GM18511 (cell line): ENCODE data around the gene MAJIN.
"Not testable (repeated sequence)": the region's sequence is repeated elsewhere in the genome, so short reads cannot be mapped to it uniquely, and the experiment has no call there.

ENCODE experiments used
- ATAC-seq: cut with Tn5 transposase; IDR thresholded peaks from one replicate; pipeline ENCODE4 v1.9.1; 2021; ENCODE audit warnings: mild to moderate bottlenecking, moderate library complexity; ENCODE audit not compliant: unreplicated experiment

Gene MAJIN, protein sequence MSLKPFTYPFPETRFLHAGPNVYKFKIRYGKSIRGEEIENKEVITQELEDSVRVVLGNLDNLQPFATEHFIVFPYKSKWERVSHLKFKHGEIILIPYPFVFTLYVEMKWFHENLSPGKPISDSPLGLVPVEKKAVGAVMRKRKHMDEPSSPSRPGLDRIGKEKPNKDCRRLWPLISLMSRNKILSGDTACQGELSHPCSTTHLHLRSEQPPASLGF

GRCh38 chr11:64971421-64972233 is at the start of gene MAJIN:
Gene MAJIN (minus strand): TSS chr11:64972108. CDS start chr11:64959405, 12,703 bp downstream.
- ATAC-seq: no peak

DNA sequence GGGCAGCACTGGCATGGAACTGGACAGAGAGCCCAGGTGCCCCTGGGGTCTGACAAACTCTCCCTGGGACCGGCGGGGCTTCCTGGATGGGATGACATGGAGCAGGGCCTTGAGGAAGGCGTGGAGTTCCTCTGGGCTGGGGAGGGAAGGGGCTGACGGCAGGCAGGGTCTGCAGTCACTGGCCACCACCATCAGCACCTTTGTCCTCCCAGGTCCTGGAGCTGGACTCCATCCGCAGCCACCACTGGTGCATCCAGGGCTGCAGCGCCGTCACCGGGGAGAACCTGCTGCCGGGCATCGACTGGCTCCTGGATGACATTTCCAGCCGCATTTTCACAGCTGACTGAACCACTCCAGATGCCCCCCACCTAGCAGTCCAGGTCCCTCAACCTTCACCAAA is 49.6 kb upstream of the MAJIN start:
- no peak for ATAC-seq

- no peak for ATAC-seq
Observed at GRCh38 chr11:65021003-65021402, 49.1 kb upstream of the MAJIN start.

DNA sequence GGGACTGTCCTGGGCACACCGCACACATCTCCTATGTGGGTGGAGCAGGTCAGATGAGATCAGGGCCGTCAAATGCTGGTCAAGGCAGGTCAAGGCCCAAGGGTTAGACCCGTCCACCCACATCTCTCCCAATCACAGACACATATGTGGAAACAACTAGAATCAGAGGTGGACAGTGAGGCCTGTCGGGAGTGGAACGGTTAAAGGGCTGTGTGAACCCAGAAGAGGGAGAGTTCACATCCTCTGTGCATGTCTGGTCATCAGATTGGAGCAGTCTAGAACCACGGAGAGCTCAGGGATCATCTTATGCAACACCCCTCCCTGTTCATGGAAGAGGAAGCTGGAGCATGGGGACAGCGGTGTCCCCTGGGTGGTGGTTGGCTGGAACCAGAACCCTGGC is 47.9 kb upstream of the MAJIN start:
- ATAC-seq: no peak

DNA sequence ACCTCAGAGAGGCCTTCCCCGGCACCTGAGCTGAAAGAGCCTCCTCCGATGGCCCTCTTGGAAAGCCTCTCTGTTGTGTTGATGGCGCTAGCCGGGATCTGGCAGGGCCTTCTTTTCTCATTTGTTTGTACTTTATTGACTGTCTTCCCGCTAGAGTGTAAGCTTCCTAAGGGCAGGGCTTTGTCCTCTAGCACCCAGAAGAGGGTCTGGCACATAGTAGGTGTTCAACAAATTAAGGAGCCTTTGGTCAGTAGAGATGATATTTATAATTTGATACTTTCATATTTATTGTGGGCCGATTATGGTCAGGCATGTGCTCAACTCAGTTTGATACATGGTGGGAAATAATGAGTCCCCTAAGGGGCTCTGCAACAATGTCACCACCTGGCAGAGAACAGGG is 46.0 kb upstream of the MAJIN start:
- no peak for ATAC-seq

DNA sequence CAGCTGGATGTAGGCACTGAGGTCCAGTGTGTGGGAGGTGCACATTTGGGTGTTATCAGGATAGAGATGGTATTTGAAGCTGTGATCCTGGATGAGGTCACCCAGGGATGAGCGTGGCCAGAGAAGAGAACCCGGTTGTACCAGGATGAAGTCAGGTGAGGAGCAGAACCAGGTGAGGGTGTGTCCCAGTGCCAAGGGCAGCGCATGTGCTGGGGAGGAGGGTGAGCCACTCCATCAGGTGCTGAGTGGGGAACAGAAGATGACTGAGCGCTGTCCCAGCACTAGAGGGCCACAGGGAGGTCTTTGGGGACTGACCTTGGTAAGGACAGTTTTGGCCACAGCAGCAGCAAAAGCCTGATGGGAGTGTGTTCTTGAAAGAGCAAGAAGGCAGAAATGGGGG is 44.8 kb upstream of the MAJIN start:
- ATAC-seq: no peak

- no peak for ATAC-seq
Observed at GRCh38 chr11:65014726-65015227, 42.9 kb upstream of the MAJIN start.

DNA sequence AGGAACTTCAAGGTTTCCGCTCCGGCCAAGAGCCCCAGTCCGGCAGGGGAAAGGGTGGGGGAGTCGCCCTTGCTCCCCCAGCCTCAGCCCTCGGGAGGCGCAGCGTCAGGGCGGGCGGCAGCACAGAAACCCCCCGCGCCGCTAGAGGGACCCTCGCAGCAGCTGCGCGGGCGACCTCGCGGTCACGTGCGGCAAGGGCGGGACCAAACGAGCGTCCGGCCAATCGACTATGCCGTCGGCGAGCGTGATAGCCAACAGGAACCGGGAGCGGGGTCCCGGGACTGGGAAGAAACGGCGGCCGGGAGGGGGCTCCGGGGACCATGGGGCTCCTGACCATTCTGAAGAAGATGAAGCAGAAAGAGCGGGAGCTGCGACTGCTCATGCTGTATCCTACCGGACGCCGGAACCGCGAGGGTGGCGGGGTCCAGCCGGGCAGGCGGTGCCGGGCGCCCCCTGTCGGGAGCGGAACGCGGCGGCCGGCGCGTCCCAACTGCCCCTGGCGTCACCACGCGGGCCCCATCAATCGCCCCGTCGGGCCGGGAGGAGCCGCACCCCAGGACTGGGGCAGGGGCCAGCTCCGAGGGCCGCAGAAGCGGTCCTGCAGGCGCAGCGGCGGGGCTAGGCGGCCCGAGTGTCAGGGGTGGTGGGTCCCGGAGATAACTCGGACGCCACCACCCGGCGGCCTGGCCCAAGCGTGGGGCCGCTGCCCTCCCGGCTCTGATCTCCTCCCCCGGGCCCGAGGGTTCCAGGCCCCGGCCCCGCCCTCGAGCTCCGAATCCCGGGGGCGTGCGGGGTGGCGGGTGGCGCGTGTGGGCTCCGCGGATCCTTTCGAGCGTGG is 42.2 kb upstream of the MAJIN start, which contains the start of gene ARL2:
ARL2 (plus strand) TSS at position 273 of the 838 bp plus-strand sequence; CDS start at position 321, 48 bp downstream.
- ATAC-seq: peak; percentile 74

GRCh38 chr11:65013130-65013887 is 41.4 kb upstream of the MAJIN start:
- ATAC-seq: peak; percentile 81

DNA sequence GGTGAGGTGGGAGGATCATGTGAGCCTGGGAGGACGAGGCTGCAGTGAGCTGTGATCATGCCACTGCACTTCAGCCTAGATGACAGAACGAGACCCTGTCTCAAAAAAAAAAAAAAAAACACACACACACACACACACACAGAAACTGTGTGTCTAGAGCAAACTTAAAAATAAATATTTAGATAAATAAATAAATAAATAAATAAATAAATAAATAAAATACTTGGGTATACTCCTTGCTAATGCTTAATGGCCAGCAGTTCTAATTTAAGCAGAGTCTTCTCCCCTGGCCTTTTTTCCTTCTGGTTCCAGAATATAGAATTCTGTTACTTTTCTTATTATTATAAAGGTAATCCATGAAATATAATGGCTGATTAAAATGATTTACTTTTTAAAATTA is 37.0 kb upstream of the MAJIN start:
- no peak for ATAC-seq

GRCh38 chr11:65008016-65008415 is 36.1 kb upstream of the MAJIN start:
- ATAC-seq: no peak

GRCh38 chr11:65003968-65004367 is 32.1 kb upstream of the MAJIN start:
- not testable (repeated sequence) for ATAC-seq

DNA sequence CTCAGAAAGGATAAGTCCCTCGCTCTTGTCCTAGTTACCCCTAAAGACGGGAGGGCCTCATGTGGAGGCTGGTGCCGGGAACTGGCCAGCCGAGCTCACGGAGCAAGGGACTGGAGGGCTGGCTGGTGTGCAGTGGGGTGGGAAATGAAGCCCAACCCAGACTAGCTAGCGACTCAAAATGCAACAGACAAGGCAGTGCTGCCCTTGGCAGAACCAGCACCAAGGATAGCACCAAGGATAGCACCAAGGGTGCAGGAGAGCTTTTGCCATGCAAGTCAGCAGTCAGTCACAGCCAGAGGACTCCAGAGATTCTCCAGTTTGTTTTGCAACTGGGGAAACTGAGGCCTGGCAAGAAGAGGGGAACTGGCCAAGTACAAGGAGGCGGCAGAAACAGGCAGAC is 31.4 kb upstream of the MAJIN start:
- no peak for ATAC-seq

DNA sequence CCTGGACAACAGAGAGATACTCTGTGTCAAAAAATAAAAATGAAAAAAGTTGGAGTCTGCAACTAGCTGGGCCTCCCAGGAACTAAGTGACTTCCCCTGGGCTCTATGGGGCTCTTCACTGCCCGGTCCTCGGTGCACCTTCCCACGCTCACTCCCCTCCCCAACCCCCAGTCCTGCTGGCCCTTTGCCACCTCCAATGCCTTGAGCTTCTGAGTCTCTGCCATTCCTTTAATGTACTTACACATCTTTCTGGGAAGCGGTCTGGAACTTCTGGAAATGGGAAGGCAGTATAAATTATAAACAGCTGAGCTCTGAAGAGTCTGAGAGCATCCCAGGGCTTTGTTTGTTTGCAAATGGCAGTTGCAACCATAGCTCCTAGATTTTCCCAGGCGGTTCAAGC is 30.8 kb upstream of the MAJIN start:
- no peak for ATAC-seq

- ATAC-seq: no peak
Observed at GRCh38 chr11:64999478-64999877, 27.6 kb upstream of the MAJIN start.

DNA sequence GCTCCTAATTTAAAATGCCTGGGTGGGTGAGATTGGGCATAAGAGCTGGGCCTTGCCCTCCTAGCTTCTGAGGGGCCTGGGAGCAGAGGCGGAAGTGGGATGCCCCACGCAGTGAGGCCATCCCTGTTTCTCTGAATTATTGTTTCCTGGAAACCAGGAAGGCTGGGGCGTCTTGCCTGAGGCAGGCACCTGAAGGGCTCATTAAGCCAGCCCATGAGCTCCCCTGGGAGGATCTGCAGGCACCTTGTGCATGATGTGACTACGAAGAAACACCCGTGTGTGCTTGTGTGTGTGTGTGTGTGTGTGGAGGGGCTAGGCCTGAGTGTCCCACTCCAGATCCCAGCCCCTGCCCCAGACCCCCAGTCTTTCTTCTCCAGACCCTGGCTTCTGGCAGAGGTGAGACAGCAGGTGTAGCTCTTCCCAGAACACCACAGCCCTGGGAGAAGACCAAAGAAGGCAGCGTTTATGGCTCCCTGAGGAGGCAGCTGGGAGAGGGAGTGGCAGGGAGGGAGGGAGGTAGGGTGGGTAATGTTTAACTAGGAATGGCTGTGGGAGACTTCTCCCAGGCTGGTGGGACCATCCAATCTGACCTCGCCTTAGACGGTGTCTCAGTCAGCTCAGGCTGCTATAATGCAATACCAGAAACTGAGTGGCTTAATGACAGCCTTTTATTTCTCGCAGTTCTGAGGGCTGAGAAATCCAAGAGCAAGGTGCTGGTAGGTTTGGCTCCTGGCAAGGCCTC is 27.0 kb upstream of the MAJIN start:
- ATAC-seq: no peak

GRCh38 chr11:64998141-64998540 is 26.2 kb upstream of the MAJIN start:
- ATAC-seq: no peak

DNA sequence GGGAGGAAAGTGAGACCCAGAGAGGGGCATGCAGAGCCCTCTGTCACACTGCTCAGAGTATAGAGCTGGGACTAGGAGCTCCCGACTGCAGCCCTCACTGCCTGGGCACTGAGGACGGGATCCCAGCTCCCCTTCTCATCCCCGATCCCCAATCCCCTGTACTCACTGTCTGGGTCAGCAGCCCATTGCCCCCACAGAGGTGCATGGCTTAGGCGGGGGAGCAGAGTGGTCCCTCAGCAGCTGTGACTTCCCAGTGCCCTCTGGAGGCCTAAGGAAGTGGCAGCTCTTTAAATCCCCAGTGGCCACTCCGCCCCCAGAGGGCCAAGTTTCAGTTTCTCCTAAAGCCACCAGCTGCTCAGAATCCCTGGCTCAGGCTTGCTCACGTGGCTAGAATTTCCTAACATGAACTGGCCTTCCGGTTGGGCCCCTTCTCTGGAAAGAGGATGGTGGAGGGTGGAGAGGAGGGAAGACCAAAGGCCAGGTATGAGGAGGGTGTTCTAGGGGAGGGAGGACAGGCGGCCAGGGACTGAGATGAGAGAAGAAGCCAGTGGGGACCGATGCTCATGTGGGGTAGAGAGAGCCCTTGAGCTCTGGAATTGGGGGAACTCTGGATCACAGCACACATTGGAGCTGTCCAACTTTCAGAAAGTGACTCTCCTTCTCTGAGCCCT is 24.9 kb upstream of the MAJIN start, which contains the start of gene BATF2:
BATF2 (minus strand) TSS at position 262 of the 671 bp plus-strand sequence; CDS start at position 205, 57 bp downstream.
- ATAC-seq: no peak

GRCh38 chr11:64996327-64996709 is 24.4 kb upstream of the MAJIN start:
- ATAC-seq: no peak
